ENCODE measurements around the gene ZNF521.

The ZNF521 gene

DNA sequence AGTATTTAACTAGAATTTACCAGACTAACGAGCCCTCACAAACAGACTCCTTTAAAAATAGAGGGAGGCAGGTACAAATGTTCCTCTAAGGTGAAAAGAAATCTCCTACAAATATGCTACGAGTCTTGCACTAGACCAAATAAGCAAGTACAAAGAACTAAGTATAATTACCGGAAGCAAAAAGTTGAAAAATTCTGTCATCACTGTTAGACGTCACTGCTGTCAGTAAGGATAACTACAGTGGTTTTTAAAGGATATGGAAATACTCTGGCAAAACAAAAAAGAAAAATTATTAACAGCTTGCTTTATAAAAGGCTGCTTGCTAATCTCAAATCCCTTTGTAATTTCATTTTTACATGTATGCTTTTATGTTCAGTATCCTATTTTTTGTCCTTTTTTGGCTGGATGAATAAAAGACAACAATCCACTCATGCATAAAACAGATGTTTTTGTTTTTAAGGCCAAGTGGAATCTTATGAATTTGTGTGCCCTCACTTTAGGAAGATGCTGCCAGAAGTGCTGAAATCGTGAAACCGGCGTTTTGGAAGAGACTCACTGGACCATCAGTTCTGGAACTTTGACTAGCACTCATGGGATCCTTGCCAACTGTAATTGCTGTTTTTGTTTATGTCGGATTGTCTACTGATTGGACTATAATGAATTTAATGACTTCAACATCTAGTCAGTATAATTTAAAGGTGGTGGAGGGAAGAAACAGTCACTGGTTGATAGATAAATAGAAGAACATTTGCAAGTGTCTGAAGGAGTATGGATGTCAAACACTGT lies 6.7 kb downstream of the ZNF521 start:
- TF ChIP-seq YY1 (IDR thresholded peaks at IDR 0.05; ENCODE audit: low read depth) (no peak), TAF1 (IDR thresholded peaks at IDR 0.05; ENCODE audit: low read depth) (no peak), CEBPB (IDR thresholded peaks at IDR 0.05) (no peak), ZBTB7A (IDR thresholded peaks at IDR 0.05; ENCODE audit: low read depth) (no peak), TEAD4 (IDR thresholded peaks at IDR 0.05) (no peak), NFIC (IDR thresholded peaks at IDR 0.05) (no peak), FOXM1 (IDR thresholded peaks at IDR 0.05; ENCODE audit: borderline replicate concordance, low read depth) (no peak), RAD21 (IDR thresholded peaks at IDR 0.05; ENCODE audit: low read depth) (no peak), CREB1 (IDR thresholded peaks at IDR 0.05; ENCODE audit: low read depth) (no peak), EP300 (IDR thresholded peaks at IDR 0.05; ENCODE audit: borderline replicate concordance) (no peak), EGR1 (IDR thresholded peaks at IDR 0.05) (no peak), TCF12 (IDR thresholded peaks at IDR 0.05; ENCODE audit: low read depth) (no peak)
- TF ChIP-seq, protein P1, sequence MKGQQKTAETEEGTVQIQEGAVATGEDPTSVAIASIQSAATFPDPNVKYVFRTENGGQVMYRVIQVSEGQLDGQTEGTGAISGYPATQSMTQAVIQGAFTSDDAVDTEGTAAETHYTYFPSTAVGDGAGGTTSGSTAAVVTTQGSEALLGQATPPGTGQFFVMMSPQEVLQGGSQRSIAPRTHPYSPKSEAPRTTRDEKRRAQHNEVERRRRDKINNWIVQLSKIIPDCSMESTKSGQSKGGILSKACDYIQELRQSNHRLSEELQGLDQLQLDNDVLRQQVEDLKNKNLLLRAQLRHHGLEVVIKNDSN (IDR thresholded peaks at IDR 0.05) = no peak
- TF ChIP-seq, protein P2, sequence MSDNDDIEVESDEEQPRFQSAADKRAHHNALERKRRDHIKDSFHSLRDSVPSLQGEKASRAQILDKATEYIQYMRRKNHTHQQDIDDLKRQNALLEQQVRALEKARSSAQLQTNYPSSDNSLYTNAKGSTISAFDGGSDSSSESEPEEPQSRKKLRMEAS (IDR thresholded peaks at IDR 0.05) = no peak
- TF ChIP-seq, protein P3, sequence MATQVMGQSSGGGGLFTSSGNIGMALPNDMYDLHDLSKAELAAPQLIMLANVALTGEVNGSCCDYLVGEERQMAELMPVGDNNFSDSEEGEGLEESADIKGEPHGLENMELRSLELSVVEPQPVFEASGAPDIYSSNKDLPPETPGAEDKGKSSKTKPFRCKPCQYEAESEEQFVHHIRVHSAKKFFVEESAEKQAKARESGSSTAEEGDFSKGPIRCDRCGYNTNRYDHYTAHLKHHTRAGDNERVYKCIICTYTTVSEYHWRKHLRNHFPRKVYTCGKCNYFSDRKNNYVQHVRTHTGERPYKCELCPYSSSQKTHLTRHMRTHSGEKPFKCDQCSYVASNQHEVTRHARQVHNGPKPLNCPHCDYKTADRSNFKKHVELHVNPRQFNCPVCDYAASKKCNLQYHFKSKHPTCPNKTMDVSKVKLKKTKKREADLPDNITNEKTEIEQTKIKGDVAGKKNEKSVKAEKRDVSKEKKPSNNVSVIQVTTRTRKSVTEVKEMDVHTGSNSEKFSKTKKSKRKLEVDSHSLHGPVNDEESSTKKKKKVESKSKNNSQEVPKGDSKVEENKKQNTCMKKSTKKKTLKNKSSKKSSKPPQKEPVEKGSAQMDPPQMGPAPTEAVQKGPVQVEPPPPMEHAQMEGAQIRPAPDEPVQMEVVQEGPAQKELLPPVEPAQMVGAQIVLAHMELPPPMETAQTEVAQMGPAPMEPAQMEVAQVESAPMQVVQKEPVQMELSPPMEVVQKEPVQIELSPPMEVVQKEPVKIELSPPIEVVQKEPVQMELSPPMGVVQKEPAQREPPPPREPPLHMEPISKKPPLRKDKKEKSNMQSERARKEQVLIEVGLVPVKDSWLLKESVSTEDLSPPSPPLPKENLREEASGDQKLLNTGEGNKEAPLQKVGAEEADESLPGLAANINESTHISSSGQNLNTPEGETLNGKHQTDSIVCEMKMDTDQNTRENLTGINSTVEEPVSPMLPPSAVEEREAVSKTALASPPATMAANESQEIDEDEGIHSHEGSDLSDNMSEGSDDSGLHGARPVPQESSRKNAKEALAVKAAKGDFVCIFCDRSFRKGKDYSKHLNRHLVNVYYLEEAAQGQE (IDR thresholded peaks at IDR 0.05; ENCODE audit: low read depth) = no peak

DNA sequence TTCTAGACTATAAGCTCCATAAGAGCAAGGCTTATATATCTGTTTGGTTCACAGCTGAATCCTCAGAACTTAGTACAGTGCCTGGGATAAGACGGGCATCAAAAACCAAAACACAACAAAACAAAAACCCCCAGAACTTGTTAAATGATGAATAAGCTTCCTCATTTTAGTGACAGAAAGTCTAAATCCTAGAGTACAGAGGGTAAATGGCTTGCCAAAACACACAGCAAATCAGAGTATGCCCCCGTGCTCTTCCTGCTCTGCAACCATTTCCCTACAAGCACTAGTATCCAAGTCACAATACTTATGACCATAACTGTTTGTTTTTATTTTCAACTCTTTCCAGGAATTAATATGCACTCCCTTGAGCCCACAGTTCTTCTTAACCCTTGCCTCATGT lies 10.1 kb downstream of the ZNF521 start:
- TF ChIP-seq FOXM1 (IDR thresholded peaks at IDR 0.05; ENCODE audit: borderline replicate concordance, low read depth) (no peak), EP300 (IDR thresholded peaks at IDR 0.05; ENCODE audit: borderline replicate concordance) (no peak), TEAD4 (IDR thresholded peaks at IDR 0.05) (no peak), CREB1 (IDR thresholded peaks at IDR 0.05; ENCODE audit: low read depth) (no peak), ZBTB7A (IDR thresholded peaks at IDR 0.05; ENCODE audit: low read depth) (no peak), RAD21 (IDR thresholded peaks at IDR 0.05; ENCODE audit: low read depth) (no peak), TCF12 (IDR thresholded peaks at IDR 0.05; ENCODE audit: low read depth) (no peak), TAF1 (IDR thresholded peaks at IDR 0.05; ENCODE audit: low read depth) (no peak), CEBPB (IDR thresholded peaks at IDR 0.05) (no peak), EGR1 (IDR thresholded peaks at IDR 0.05) (no peak), YY1 (IDR thresholded peaks at IDR 0.05; ENCODE audit: low read depth) (no peak), NFIC (IDR thresholded peaks at IDR 0.05) (no peak)
- TF ChIP-seq, protein P3 (IDR thresholded peaks at IDR 0.05; ENCODE audit: low read depth) = no peak
- TF ChIP-seq, protein P1 (IDR thresholded peaks at IDR 0.05) = no peak
- TF ChIP-seq, protein P2 (IDR thresholded peaks at IDR 0.05) = no peak

DNA sequence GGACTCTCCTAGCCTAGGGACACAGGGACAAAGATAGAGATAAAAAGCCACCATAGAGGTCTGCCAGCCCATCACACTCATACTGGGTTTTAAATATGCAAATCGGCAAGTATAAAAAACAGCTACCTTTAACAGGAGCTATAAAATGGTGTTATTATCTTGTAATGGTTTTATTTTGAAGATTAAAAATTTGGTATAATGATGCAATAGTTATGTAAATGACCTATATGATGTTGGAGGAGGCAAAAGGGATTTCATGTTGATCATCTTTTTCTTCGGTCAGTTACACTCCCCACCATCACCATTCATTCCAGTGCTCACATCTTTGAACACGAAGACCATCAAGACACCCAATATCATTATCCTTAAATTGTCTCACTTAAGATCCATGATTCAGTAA lies 11.2 kb downstream of the ZNF521 start:
- no peak for TF ChIP-seq ZBTB7A (IDR thresholded peaks at IDR 0.05; ENCODE audit: low read depth)
- TF ChIP-seq CEBPB (IDR thresholded peaks at IDR 0.05) = no peak
- TF ChIP-seq EP300 (IDR thresholded peaks at IDR 0.05; ENCODE audit: borderline replicate concordance) = no peak
- TF ChIP-seq, protein P2 (IDR thresholded peaks at IDR 0.05) = no peak
- TF ChIP-seq TCF12 (IDR thresholded peaks at IDR 0.05; ENCODE audit: low read depth) = no peak
- no peak for TF ChIP-seq RAD21 (IDR thresholded peaks at IDR 0.05; ENCODE audit: low read depth)
- TF ChIP-seq FOXM1 (IDR thresholded peaks at IDR 0.05; ENCODE audit: borderline replicate concordance, low read depth) = no peak
- TF ChIP-seq YY1 (IDR thresholded peaks at IDR 0.05; ENCODE audit: low read depth) = no peak

DNA sequence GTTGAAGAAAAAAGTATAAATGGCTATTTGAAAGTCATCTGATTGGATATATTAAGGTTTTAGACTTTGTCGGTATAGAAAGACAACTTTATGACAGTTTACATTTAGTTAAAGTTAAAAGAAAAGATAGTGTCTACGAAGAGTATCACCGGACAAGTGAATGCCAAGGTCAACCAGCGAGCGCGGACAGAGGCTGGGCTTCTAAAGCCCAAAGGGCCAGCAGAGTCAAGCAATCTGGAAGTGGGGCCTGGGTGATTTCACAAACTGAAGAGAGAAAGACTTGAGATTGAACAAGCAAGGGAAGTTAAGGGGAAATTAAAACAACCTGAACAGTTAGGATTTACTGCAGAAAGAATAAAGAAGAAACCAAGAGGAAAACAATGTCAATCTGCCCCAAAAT lies 16.3 kb downstream of the ZNF521 start:
- no peak for TF ChIP-seq TAF1 (IDR thresholded peaks at IDR 0.05; ENCODE audit: low read depth)
- TF ChIP-seq, protein P2 (IDR thresholded peaks at IDR 0.05) = no peak
- TF ChIP-seq, protein P3 (IDR thresholded peaks at IDR 0.05; ENCODE audit: low read depth) = no peak
- TF ChIP-seq FOXM1 (IDR thresholded peaks at IDR 0.05; ENCODE audit: borderline replicate concordance, low read depth) = no peak
- no peak for TF ChIP-seq TCF12 (IDR thresholded peaks at IDR 0.05; ENCODE audit: low read depth)
- no peak for TF ChIP-seq ZBTB7A (IDR thresholded peaks at IDR 0.05; ENCODE audit: low read depth)
- TF ChIP-seq EGR1 (IDR thresholded peaks at IDR 0.05) = no peak
- no peak for TF ChIP-seq RAD21 (IDR thresholded peaks at IDR 0.05; ENCODE audit: low read depth)
- TF ChIP-seq, protein P1 (IDR thresholded peaks at IDR 0.05) = no peak
- TF ChIP-seq NFIC (IDR thresholded peaks at IDR 0.05) = no peak
- no peak for TF ChIP-seq CEBPB (IDR thresholded peaks at IDR 0.05)
- no peak for TF ChIP-seq TEAD4 (IDR thresholded peaks at IDR 0.05)
- no peak for TF ChIP-seq CREB1 (IDR thresholded peaks at IDR 0.05; ENCODE audit: low read depth)
- no peak for TF ChIP-seq EP300 (IDR thresholded peaks at IDR 0.05; ENCODE audit: borderline replicate concordance)
- TF ChIP-seq YY1 (IDR thresholded peaks at IDR 0.05; ENCODE audit: low read depth) = no peak
